Stimulated activated naive B cell treated with anti-CD40 and anti-IgM and Interleukin-4, amounts not matched to agents 10 μg/mL and 1 μg/mL and 100 μg/mL, for 72 hours (primary cell): ENCODE data around the gene SPIB.

ENCODE experiments used
- ATAC-seq, 2 donors: fragments of 150-1000 bp; cut with Tn5 transposase; replicated peaks; 2 replicates each; pipeline ENCODE4 v1.10.0; 2021; ENCODE audit warnings: moderate library complexity in 1 of 2
- DNase-seq: peaks from one replicate; pipeline ENCODE4 v3.0.0; 2021
- H3K27ac Mint-ChIP-seq: one replicate; pipeline ENCODE4 v1.8.0; 2022; ENCODE audit warnings: mild to moderate bottlenecking, mixed read lengths
- H3K27me3 Mint-ChIP-seq, 2 donors: one replicate each; pipeline ENCODE4 v1.8.0; 2022; ENCODE audit warnings: mixed read lengths in 2 of 2
- H3K36me3 Mint-ChIP-seq, 2 donors: one replicate each; pipeline ENCODE4 v1.8.0; 2022; ENCODE audit warnings: mixed read lengths in 2 of 2, mild to moderate bottlenecking in 1 of 2
- H3K4me1 Mint-ChIP-seq, 2 donors: one replicate each; pipeline ENCODE4 v1.8.0; 2022; ENCODE audit warnings: mixed read lengths in 2 of 2, mild to moderate bottlenecking in 1 of 2
- H3K4me3 Mint-ChIP-seq, 2 donors: one replicate each; pipeline ENCODE4 v1.8.0; 2022; ENCODE audit warnings: mild to moderate bottlenecking in 2 of 2, mixed read lengths in 2 of 2, moderate library complexity in 1 of 2
- H3K9me3 Mint-ChIP-seq, 2 donors: one replicate each; pipeline ENCODE4 v1.8.0; 2022; ENCODE audit warnings: mixed read lengths in 2 of 2, mild to moderate bottlenecking in 1 of 2

The SPIB gene

DNA sequence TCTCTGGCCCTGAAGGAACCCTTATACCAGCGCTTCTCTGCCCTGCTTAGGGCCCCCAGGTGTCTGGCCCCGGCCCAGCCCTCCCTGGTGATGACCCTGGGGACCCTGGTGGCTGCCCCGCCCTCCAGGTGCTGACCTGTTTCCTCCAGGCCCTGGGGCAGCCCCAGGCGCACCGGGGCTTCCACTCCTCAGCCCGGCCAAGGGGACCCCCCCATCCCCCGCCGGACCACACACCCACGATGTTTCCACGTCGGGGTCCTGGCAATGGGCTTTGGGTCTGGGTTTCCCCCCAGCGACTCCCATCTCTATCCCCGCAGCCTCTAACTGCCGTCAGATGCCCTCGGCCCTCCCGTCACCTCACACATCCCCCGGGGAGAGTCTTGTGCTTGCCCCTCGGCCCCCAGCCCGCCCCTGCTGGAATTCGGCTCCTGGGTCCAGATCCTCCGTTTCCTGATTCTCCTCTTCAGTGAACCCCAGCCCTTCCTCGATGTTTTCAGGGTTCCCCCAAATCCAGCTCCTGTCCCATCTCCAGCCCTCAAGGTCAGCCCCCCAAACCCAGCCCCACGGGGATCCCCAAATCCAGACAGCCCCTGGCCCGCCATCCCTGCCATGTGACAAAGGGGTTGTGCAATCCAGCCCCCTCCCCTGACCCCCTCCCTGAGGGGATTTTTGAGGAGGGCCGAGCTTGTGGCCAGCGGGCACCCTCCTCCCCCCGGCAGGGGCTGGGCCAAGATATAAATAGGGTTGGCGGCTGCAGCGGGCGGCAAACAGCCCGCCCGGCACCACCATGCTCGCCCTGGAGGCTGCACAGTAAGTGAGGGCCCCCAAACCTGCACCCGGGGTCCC, at the start of gene SPIB:
Gene SPIB, plus strand, starts transcription at position 763 of the 846 bp plus-strand sequence. Its CDS starts 25 bp downstream, at position 788.
- DNase-seq (peak; percentile 93), ATAC-seq (peak; percentile 52 to 53)
- peaks cover 51 to 80% of the 10 kb centered on the region in 2 donors for H3K4me1 Mint-ChIP-seq
- peak within 1 kb of the TSS; percentile 97 for H3K27ac Mint-ChIP-seq
- H3K36me3 Mint-ChIP-seq: peaks cover 51 to 57% of the 10 kb centered on the region in 2 donors
- peak within 1 kb of the TSS; percentile 87 to 97 for H3K4me3 Mint-ChIP-seq
- H3K9me3 Mint-ChIP-seq: peaks cover 0 to 1% of the 10 kb centered on the region in 2 donors
- no peaks in the 10 kb centered on the region for H3K27me3 Mint-ChIP-seq

- ATAC-seq (no peak), DNase-seq (no peak)
- H3K4me3 Mint-ChIP-seq: no peak overlapping the region
- peaks cover 4 to 8% of the 10 kb centered on the region in 2 donors for H3K36me3 Mint-ChIP-seq
- H3K9me3 Mint-ChIP-seq: peaks cover 0 to under 1% of the 10 kb centered on the region in 2 donors
- H3K4me1 Mint-ChIP-seq: peaks cover 17 to 23% of the 10 kb centered on the region in 2 donors
- no peak overlapping the region for H3K27ac Mint-ChIP-seq
- no peaks in the 10 kb centered on the region for H3K27me3 Mint-ChIP-seq
Measured at GRCh38 chr19:50371914-50372475, 46.7 kb upstream of the SPIB start.

- peaks cover 0 to 2% of the 10 kb centered on the region in 2 donors for H3K9me3 Mint-ChIP-seq
- H3K27ac Mint-ChIP-seq: peak within 1 kb of the TSS; percentile 100
- H3K27me3 Mint-ChIP-seq: no peaks in the 10 kb centered on the region
- H3K36me3 Mint-ChIP-seq: peaks cover 37 to 43% of the 10 kb centered on the region in 2 donors
- peak; percentile 93 for DNase-seq
- H3K4me3 Mint-ChIP-seq: peak within 1 kb of the TSS; percentile 96 to 100
- peaks cover 27 to 29% of the 10 kb centered on the region in 2 donors for H3K4me1 Mint-ChIP-seq
- ATAC-seq: peak; percentile 94 to 96
Measured at GRCh38 chr19:50376166-50377050, 42.3 kb upstream of the SPIB start, which contains the start of gene NR1H2. Gene NR1H2 (plus strand): TSS chr19:50376457. CDS start chr19:50377606, 1,149 bp downstream.

DNA sequence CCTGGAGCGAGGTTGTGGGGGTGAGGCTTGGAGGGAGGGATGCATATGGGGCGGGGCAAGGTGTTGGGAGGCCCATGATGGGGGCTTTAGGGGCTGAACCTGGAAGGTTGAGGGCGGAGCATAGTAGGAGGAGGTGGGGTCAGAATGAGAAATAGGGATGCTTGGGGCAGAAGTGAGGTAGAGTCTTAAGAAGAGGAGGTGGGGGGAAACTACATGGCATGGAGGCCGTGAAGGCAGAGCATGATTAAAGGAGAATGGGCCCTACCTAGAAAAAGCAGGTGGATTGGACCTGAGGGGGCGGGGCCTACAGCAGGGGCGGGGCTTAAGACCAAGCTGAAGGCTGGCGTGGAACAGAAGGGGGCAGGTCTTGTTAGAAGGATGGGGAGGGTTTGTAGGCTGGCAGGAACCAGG, 41.7 kb upstream of the SPIB start:
- peaks cover 40 to 48% of the 10 kb centered on the region in 2 donors for H3K36me3 Mint-ChIP-seq
- peak; percentile 27 to 31 for ATAC-seq
- DNase-seq: peak; percentile 36
- no peaks in the 10 kb centered on the region for H3K27me3 Mint-ChIP-seq
- H3K9me3 Mint-ChIP-seq: peaks cover 0 to 2% of the 10 kb centered on the region in 2 donors
- H3K4me1 Mint-ChIP-seq: peaks cover 27 to 28% of the 10 kb centered on the region in 2 donors
- H3K27ac Mint-ChIP-seq: peak overlapping the region; percentile 100
- peak overlapping the region; percentile 96 to 100 for H3K4me3 Mint-ChIP-seq

DNA sequence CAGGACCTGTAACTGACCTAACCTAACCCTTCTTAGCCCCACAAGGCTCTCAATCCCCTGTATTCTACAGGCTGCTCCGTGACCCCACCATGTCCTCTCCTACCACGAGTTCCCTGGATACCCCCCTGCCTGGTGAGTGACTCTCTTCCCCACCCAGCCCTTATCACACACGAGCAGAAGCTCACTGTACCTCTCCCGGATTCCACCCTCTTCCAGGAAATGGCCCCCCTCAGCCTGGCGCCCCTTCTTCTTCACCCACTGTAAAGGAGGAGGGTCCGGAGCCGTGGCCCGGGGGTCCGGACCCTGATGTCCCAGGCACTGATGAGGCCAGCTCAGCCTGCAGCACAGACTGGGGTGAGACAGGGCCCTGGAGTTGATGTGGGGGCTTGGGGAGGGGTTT, 41.2 kb upstream of the SPIB start:
- peaks cover 27 to 28% of the 10 kb centered on the region in 2 donors for H3K4me1 Mint-ChIP-seq
- H3K36me3 Mint-ChIP-seq: peaks cover 41 to 48% of the 10 kb centered on the region in 2 donors
- H3K27ac Mint-ChIP-seq: peak overlapping the region; percentile 69
- peak overlapping the region; percentile 96 to 100 for H3K4me3 Mint-ChIP-seq
- DNase-seq: no peak
- no peaks in the 10 kb centered on the region for H3K27me3 Mint-ChIP-seq
- ATAC-seq: no peak
- H3K9me3 Mint-ChIP-seq: peaks cover 0 to 2% of the 10 kb centered on the region in 2 donors

DNA sequence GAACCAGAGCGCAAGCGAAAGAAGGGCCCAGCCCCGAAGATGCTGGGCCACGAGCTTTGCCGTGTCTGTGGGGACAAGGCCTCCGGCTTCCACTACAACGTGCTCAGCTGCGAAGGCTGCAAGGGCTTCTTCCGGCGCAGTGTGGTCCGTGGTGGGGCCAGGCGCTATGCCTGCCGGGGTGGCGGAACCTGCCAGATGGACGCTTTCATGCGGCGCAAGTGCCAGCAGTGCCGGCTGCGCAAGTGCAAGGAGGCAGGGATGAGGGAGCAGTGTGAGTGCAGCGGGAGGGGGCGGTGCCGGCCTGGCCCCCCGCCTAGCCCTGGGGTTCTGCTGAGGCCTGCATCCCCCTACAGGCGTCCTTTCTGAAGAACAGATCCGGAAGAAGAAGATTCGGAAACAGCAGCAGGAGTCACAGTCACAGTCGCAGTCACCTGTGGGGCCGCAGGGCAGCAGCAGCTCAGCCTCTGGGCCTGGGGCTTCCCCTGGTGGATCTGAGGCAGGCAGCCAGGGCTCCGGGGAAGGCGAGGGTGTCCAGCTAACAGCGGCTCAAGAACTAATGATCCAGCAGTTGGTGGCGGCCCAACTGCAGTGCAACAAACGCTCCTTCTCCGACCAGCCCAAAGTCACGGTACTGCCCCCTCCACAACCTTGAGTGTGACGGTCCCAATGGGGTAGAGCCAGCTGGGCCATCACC, 40.4 kb upstream of the SPIB start:
- Mint-ChIP-seq H3K27ac (no peak overlapping the region), H3K4me3 (peak overlapping the region in 1 of 2 donors; percentile 96), H3K36me3 (peaks cover 41 to 48% of the 10 kb centered on the region in 2 donors), H3K9me3 (peaks cover 0 to 2% of the 10 kb centered on the region in 2 donors), H3K4me1 (peaks cover 31 to 32% of the 10 kb centered on the region in 2 donors), H3K27me3 (no peaks in the 10 kb centered on the region)
- DNase-seq (no peak), ATAC-seq (no peak)

- Mint-ChIP-seq H3K27me3 (no peaks in the 10 kb centered on the region), H3K27ac (peak overlapping the region; percentile 38)
Measured at GRCh38 chr19:50378863-50379236, 39.9 kb upstream of the SPIB start.

GRCh38 chr19:50379602-50380001, 39.1 kb upstream of the SPIB start:
- Mint-ChIP-seq H3K27me3 (no peaks in the 10 kb centered on the region), H3K4me1 (peaks cover 39 to 44% of the 10 kb centered on the region in 2 donors), H3K36me3 (peaks cover 43 to 53% of the 10 kb centered on the region in 2 donors), H3K27ac (no peak overlapping the region), H3K4me3 (no peak overlapping the region), H3K9me3 (peaks cover 0 to 2% of the 10 kb centered on the region in 2 donors)
- DNase-seq (no peak), ATAC-seq (no peak)

More at GRCh38 chr19:50378863-50379236, 39.9 kb upstream of the SPIB start:
- H3K9me3 Mint-ChIP-seq: peaks cover 0 to 2% of the 10 kb centered on the region in 2 donors
- peaks cover 36 to 37% of the 10 kb centered on the region in 2 donors for H3K4me1 Mint-ChIP-seq
- ATAC-seq: no peak
- no peak for DNase-seq
- H3K36me3 Mint-ChIP-seq: peaks cover 41 to 48% of the 10 kb centered on the region in 2 donors
- no peak overlapping the region for H3K4me3 Mint-ChIP-seq

GRCh38 chr19:50380137-50380536, 38.6 kb upstream of the SPIB start:
- H3K4me3 Mint-ChIP-seq: no peak overlapping the region
- DNase-seq: no peak
- H3K4me1 Mint-ChIP-seq: peaks cover 44 to 49% of the 10 kb centered on the region in 2 donors
- no peak for ATAC-seq
- no peaks in the 10 kb centered on the region for H3K27me3 Mint-ChIP-seq
- H3K27ac Mint-ChIP-seq: no peak overlapping the region
- H3K9me3 Mint-ChIP-seq: peaks cover 0 to 2% of the 10 kb centered on the region in 2 donors
- H3K36me3 Mint-ChIP-seq: peaks cover 46 to 58% of the 10 kb centered on the region in 2 donors

DNA sequence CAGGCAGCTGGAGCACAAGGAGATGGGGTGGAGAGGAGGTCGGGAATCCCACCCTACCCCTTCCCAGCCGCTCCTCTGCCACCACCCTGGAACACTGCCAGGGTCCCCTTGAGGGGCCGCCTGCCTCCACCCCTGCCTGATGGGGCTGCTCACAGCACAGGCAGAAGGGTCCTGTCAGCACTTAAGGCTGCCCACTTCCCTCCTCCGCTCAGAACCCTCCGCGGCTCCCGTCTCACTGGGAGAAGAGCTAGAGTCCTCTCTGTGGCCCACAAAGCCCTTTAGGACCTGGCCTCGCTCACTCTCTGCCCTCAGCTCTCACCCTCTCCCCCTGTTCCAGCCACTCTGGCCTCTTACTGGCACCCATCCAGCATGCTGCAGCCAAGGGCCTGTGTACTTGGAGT, 38.0 kb upstream of the SPIB start:
- Mint-ChIP-seq H3K4me1 (peaks cover 47 to 55% of the 10 kb centered on the region in 2 donors), H3K9me3 (peaks cover 0 to 2% of the 10 kb centered on the region in 2 donors), H3K27me3 (no peaks in the 10 kb centered on the region), H3K27ac (peak overlapping the region; percentile 28), H3K36me3 (peaks cover 47 to 60% of the 10 kb centered on the region in 2 donors), H3K4me3 (no peak overlapping the region)
- DNase-seq: no peak
- no peak for ATAC-seq

GRCh38 chr19:50381881-50382729, 36.6 kb upstream of the SPIB start:
- H3K4me1 Mint-ChIP-seq: peaks cover 43 to 57% of the 10 kb centered on the region in 2 donors
- H3K36me3 Mint-ChIP-seq: peaks cover 44 to 58% of the 10 kb centered on the region in 2 donors
- no peaks in the 10 kb centered on the region for H3K27me3 Mint-ChIP-seq
- peaks cover 0 to under 1% of the 10 kb centered on the region in 2 donors for H3K9me3 Mint-ChIP-seq
- H3K27ac Mint-ChIP-seq: no peak overlapping the region
- no peak overlapping the region for H3K4me3 Mint-ChIP-seq
- ATAC-seq: no peak
- no peak for DNase-seq

GRCh38 chr19:50383001-50383851, 35.5 kb upstream of the SPIB start:
- no peak for DNase-seq
- peak overlapping the region; percentile 94 for H3K27ac Mint-ChIP-seq
- no peaks in the 10 kb centered on the region for H3K27me3 Mint-ChIP-seq
- peak; percentile 24 to 38 for ATAC-seq
- peaks cover 40 to 56% of the 10 kb centered on the region in 2 donors for H3K36me3 Mint-ChIP-seq
- H3K9me3 Mint-ChIP-seq: no peaks in the 10 kb centered on the region
- peaks cover 39 to 46% of the 10 kb centered on the region in 2 donors for H3K4me1 Mint-ChIP-seq
- peak overlapping the region; percentile 90 to 94 for H3K4me3 Mint-ChIP-seq
